GM13976 (cell line): ENCODE data around the gene BICC1.

Experiments used
- DNase-seq: peaks from one replicate; pipeline ENCODE4 v3.0.0; 2012; ENCODE audit warnings: low spot score
- CTCF ChIP-seq: IDR thresholded peaks from 2 replicates; pipeline ENCODE4 v1.5.1; 2012; ENCODE audit warnings: borderline replicate concordance, mild to moderate bottlenecking; ENCODE audit not compliant: insufficient read depth; ENCODE audit errors: extremely low read depth, missing control alignments, control extremely low read depth
- in situ Hi-C: fragments of 300-500 bp; cut with MboI; formaldehyde crosslinking; loops from one replicate; pipeline ENCODE4 v1.12.0; 2022; ENCODE audit warnings: low sequenced_read_pairs, mixed read lengths, inconsistent platforms; ENCODE audit not compliant: unreplicated experiment

BICC1 gene

GRCh38 chr10:58797356-58797755 lies 284.7 kb downstream of the BICC1 start:
- in situ Hi-C loops, result loop anchor here (25.0 kb wide), 2 partner anchors 815 to 1015 kb away; no protein-coding TSS in a partner anchor
- no peak for TF ChIP-seq CTCF
- no peak for DNase-seq

GRCh38 chr10:58802047-58802446 lies 289.4 kb downstream of the BICC1 start:
- TF ChIP-seq CTCF, result no peak
- in situ Hi-C loops, result no loop called here
- no peak for DNase-seq

- in situ Hi-C loops, result no loop called here
- DNase-seq, result no peak
- no peak for TF ChIP-seq CTCF
Observed at GRCh38 chr10:58806323-58806722, 293.7 kb downstream of the BICC1 start.

GRCh38 chr10:58806970-58807628 lies 294.4 kb downstream of the BICC1 start:
- in situ Hi-C loops, result no loop called here
- TF ChIP-seq CTCF, result no peak

GRCh38 chr10:58807629-58808022 lies 295.0 kb downstream of the BICC1 start:
- no peak for TF ChIP-seq CTCF
- in situ Hi-C loops, result no loop called here
- DNase-seq, result no peak

More at GRCh38 chr10:58806970-58807628, 294.4 kb downstream of the BICC1 start:
- DNase-seq, result no peak

- no peak for TF ChIP-seq CTCF
- no peak for DNase-seq
- in situ Hi-C loops, result no loop called here
Observed at GRCh38 chr10:58810751-58811150, 298.1 kb downstream of the BICC1 start.
